AG09309 (cell line): ENCODE results near the gene UBE3B.
"Not testable (repeated sequence)": the region's sequence is repeated elsewhere in the genome, so short reads cannot be mapped to it uniquely, and the experiment has no call there.

Experiments
- DNase-seq: peaks from one replicate; pipeline ENCODE4 v3.0.0-alpha.2; 2010; ENCODE audit warnings: low read depth
- H3K4me3 ChIP-seq: 2 replicates; pipeline ENCODE4 v1.5.1; 2011; ENCODE audit warnings: mild to moderate bottlenecking, low read depth, low read length, moderate library complexity; ENCODE audit not compliant: control insufficient read depth
- TF ChIP-seq, protein P1 (sequence below): IDR thresholded peaks from 2 replicates; pipeline ENCODE4 v1.5.1; 2011; ENCODE audit warnings: mild to moderate bottlenecking, low read depth, low read length, inconsistent platforms; ENCODE audit not compliant: insufficient read depth, control insufficient read depth; ENCODE audit errors: missing control alignments

UBE3B gene

DNA sequence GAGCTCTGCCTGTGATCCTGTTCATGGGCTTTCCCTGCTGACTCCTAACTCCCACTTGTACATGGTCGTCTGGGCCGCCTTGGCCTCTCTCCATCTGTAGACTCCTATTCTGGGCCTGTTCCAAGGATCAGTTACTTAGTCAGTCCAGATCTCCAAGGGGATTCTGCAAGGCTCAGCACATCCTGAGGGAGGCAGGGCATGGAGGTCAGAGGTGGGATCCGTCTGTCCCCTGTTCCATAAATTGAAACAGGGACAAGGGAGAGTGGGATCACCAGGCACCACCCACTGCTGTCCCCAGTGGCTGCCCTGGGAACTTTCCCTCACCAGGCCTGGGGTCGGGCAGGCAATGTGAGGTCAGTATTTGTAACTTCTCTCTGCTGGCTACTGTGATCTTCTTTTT, 43.8 kb upstream of the UBE3B start:
- no peak for DNase-seq
- H3K4me3 ChIP-seq, result no peak overlapping the region
- TF ChIP-seq, protein P1, sequence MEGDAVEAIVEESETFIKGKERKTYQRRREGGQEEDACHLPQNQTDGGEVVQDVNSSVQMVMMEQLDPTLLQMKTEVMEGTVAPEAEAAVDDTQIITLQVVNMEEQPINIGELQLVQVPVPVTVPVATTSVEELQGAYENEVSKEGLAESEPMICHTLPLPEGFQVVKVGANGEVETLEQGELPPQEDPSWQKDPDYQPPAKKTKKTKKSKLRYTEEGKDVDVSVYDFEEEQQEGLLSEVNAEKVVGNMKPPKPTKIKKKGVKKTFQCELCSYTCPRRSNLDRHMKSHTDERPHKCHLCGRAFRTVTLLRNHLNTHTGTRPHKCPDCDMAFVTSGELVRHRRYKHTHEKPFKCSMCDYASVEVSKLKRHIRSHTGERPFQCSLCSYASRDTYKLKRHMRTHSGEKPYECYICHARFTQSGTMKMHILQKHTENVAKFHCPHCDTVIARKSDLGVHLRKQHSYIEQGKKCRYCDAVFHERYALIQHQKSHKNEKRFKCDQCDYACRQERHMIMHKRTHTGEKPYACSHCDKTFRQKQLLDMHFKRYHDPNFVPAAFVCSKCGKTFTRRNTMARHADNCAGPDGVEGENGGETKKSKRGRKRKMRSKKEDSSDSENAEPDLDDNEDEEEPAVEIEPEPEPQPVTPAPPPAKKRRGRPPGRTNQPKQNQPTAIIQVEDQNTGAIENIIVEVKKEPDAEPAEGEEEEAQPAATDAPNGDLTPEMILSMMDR, result no peak

DNA sequence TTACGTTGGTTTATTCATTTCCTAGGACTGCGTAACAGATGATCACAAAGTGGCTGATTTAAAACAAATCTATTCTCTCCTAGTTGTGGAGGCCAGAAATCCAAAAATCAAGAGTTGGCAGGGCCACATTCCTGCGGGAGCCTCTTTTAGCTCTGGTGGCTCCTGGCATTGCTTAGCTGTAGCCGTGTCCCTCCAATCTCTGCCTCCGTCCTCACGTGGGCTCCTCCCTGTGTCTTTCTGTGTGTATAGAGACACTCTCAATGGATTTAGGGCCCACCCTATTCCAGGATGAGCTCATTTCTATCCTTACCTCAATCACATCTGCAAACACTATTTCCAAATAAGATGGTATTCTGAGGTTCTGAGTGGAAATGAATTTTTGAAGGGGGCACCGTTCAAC, 42.9 kb upstream of the UBE3B start:
- TF ChIP-seq, protein P1, result no peak
- DNase-seq, result no peak
- H3K4me3 ChIP-seq, result no peak overlapping the region

DNA sequence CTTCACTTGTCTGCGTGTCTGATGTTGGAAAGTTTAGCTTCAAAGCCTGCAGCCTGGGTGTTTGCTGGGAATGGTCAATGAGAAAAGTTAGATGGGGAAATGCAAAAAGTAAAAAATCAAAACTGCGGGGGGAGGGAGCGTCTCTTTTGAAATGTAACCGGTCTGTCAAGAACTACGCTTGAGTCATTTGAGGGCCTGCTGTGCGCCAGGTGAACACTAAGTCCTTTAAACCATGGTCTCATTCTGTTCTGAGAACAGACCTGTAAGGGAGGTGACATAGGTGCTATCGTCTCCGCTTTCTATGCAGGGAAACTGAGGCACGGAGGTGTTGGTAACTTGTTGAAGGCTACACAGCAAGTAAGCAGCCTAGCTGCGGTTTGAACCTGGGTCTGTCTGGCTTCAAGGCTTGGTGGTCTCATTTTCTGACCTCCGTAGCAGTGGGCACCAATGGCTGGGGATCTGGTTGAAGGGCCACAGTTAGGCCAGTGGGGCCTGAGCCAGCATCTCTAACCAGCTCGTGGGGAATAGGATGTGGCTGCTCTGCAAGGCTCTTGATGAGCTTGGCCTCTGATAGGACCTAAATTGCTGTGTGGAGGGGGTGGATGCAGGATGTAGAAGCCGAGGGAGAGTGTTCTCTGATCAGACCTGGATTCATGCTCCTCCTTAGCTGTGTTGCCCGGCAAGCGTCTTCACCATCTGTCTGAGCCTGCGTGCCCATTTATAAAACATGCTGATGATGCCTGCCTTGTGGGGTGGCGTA, 41.8 kb upstream of the UBE3B start:
- DNase-seq, result no peak
- H3K4me3 ChIP-seq, result no peak overlapping the region
- TF ChIP-seq, protein P1, result no peak

DNA sequence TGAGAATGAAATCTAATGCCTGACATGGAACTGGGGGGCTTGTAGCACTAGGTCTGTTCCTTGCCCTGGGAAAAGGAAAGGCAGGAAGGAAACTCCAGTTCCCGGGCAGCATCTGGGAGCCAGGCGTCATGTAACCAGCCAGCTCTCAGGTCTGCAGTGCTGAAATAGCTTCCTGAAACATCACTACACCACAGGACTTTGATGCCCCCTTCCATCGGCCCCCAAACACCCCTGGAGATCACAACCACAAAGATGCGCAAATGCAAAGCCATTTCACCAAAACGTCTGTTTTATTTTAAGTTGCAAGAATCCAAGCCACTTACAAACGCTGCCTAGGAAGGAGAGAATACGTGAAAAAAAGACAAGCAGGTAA, 41.3 kb upstream of the UBE3B start:
- TF ChIP-seq, protein P1, result no peak
- no peak overlapping the region for H3K4me3 ChIP-seq
- no peak for DNase-seq

DNA sequence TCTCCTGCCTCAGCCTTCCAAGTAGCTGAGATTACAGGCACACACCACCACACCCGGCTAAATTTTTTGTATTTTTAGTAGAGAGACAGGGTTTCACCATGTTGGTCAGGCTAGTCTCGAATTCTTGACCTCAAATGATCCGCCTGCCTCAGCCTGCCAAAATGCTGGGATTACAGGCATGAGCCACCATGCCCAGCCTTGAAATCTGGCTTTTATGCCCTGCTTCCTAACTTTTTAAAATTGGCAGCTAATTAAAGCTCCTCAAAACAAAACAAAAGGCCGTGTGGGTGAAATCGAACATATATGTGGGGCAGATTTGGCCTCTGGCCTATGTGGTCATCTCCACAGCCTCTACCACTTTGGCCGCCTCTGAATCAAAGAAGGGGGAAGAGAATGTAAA, 38.3 kb upstream of the UBE3B start:
- H3K4me3 ChIP-seq, result no peak overlapping the region
- TF ChIP-seq, protein P1, result no peak
- DNase-seq, result no peak

DNA sequence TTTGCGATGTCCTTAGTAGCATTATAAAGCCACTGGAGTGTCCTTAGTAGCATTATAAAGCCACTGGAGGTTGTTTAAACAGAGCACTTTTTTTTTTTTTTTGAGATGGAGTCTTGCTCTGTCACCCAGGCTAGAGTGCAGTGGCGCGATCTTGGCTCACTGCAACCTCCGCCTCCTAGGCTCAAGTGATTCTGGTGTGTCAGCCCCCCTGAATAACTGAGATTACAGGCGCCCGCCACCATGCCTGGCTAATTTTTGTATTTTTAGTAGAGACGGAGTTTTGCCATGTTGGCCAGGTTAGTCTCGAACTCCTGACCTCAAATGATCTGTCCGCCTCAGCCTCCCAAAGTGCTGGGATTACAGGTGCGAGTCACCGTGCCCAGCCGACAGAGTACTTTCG, 37.5 kb upstream of the UBE3B start:
- not testable (repeated sequence) for DNase-seq, H3K4me3 ChIP-seq

DNA sequence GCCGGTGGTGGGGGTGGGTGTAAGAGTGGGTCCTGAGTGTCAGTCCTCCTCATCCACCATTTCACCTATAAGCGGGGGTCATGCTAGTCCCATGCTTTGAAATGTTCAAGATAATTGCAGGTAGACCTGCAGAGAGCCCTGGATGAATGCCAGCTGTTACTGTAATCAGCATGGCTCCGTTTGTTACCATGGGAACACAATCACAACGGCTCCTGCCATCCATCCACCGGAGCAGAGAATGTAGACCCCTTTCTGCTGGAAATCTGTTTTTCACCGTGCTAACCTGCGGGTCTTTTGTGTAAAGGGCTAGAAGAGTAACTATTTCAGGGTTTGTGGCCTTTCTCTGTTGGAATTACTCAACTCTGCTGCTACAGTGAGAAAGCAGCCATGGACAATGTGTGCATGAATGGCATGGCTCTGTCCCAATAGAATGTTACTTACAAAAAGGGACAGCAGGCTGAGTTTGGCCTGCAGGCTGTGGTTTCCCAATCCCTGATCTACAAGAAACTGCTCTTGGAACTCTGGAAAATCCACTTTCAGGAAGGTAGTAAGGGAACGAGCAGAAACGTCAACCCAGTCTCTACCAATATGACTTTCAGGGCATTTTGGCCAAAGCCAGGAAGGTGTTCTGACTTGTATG, 36.5 kb upstream of the UBE3B start:
- DNase-seq, result no peak
- no peak overlapping the region for H3K4me3 ChIP-seq
- TF ChIP-seq, protein P1, result no peak
